ENCODE data around the gene DNAJB12. TPM values are rescaled to one million over a fixed set of nuclear protein-coding genes. Genes with fewer than 3 reads are reported as not detected.

The DNAJB12 gene
- total and polyA plus RNA-seq, 10 donors, result 13.6 to 55.4 (median 40.5) TPM

- no peaks in the 10 kb centered on the region for H3K9me3 ChIP-seq
- DNase-seq, result no peak
- no peaks in the 10 kb centered on the region for H3K36me3 ChIP-seq
- H3K4me1 ChIP-seq, result peaks cover 63 to 89% (median 79%) of the 10 kb centered on the region in 6 donors
- no peaks in the 10 kb centered on the region for H3K27me3 ChIP-seq (replicated peaks in 1 of 7)
- no peak overlapping the region for H3K4me3 ChIP-seq
- intact Hi-C loops (cut with DNase I; ENCODE audit: low total_unique reads), result no loop called here
- TF ChIP-seq POLR2AphosphoS5 (IDR thresholded peaks at IDR 0.05), result peak in 1 of 3 donors; percentile 75
- TF ChIP-seq, protein P1, sequence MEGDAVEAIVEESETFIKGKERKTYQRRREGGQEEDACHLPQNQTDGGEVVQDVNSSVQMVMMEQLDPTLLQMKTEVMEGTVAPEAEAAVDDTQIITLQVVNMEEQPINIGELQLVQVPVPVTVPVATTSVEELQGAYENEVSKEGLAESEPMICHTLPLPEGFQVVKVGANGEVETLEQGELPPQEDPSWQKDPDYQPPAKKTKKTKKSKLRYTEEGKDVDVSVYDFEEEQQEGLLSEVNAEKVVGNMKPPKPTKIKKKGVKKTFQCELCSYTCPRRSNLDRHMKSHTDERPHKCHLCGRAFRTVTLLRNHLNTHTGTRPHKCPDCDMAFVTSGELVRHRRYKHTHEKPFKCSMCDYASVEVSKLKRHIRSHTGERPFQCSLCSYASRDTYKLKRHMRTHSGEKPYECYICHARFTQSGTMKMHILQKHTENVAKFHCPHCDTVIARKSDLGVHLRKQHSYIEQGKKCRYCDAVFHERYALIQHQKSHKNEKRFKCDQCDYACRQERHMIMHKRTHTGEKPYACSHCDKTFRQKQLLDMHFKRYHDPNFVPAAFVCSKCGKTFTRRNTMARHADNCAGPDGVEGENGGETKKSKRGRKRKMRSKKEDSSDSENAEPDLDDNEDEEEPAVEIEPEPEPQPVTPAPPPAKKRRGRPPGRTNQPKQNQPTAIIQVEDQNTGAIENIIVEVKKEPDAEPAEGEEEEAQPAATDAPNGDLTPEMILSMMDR (IDR thresholded peaks at IDR 0.05 in 8 of 11, conservative IDR thresholded peaks at IDR 0.05 in 3 of 11), result no peak
- WGBS, 5 donors, result 23 to 62% (median 42%) methylated on average over 3 of the region's 3 CpGs
- peak overlapping the region; percentile 62 to 99 (median 94) for H3K27ac ChIP-seq
These were observed 38.4 kb downstream of the DNAJB12 start for GRCh38 chr10:72316386-72316700.

- Histone ChIP-seq H3K4me1 (peaks cover 60 to 89% (median 78%) of the 10 kb centered on the region in 6 donors), H3K27me3 (replicated peaks in 1 of 7) (no peaks in the 10 kb centered on the region), H3K27ac (peak overlapping the region; percentile 62 to 99 (median 94)), H3K9me3 (no peaks in the 10 kb centered on the region), H3K36me3 (no peaks in the 10 kb centered on the region), H3K4me3 (peak overlapping the region in 1 of 8 donors; percentile 15)
- 29 to 53% (median 44%) methylated on average over 2 of the region's 2 CpGs for whole genome bisulfite sequencing, 5 donors
- intact Hi-C loops (cut with DNase I; ENCODE audit: low total_unique reads), result no loop called here
- peak; percentile 66 for DNase-seq
- TF ChIP-seq, protein P1 (IDR thresholded peaks at IDR 0.05 in 8 of 11, conservative IDR thresholded peaks at IDR 0.05 in 3 of 11), result no peak
- no peak for TF ChIP-seq POLR2A (IDR thresholded peaks at IDR 0.05)
- TF ChIP-seq POLR2AphosphoS5 (IDR thresholded peaks at IDR 0.05), result peak in 1 of 3 donors; percentile 42
These were observed 38.9 kb downstream of the DNAJB12 start for GRCh38 chr10:72315611-72316385.

DNA sequence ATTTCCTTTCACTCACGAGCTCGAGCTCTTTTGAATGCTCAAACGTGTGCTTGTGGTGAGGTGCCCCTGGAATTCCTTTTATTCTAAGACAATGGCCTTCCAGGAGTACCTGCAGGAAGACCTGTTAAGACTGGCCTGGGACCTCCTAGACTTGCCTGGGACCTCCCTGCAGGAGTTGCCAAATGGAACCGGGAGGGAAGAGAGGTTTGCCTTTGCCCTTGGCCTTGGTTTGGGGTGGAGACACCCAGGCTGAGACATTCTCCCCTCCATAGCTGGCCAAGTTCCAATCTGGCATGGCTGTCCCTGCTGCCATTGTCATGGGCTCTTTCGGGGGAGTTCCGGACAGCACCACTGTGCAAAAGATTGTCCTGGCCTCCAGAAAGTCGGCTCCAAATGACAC lies 39.7 kb downstream of the DNAJB12 start:
- H3K4me1 ChIP-seq, result peaks cover 60 to 89% (median 78%) of the 10 kb centered on the region in 6 donors
- intact Hi-C loops (cut with DNase I; ENCODE audit: low total_unique reads), result no loop called here
- DNase-seq, result peak; percentile 72
- TF ChIP-seq, protein P1 (IDR thresholded peaks at IDR 0.05 in 8 of 11, conservative IDR thresholded peaks at IDR 0.05 in 3 of 11), result no peak
- peak in 1 of 3 donors; percentile 63 for TF ChIP-seq POLR2AphosphoS5 (IDR thresholded peaks at IDR 0.05)
- TF ChIP-seq POLR2A (IDR thresholded peaks at IDR 0.05), result no peak
- peak overlapping the region in 7 of 8 donors; percentile 91 to 99 (median 96) for H3K27ac ChIP-seq
- H3K27me3 ChIP-seq (replicated peaks in 1 of 7), result no peaks in the 10 kb centered on the region
- no peaks in the 10 kb centered on the region for H3K9me3 ChIP-seq
- H3K36me3 ChIP-seq, result no peaks in the 10 kb centered on the region
- WGBS, 5 donors, result 31 to 44% (median 35%) methylated on average over 7 of the region's 7 CpGs
- H3K4me3 ChIP-seq, result no peak overlapping the region

- Histone ChIP-seq H3K27ac (peak overlapping the region in 6 of 8 donors; percentile 91 to 99 (median 97)), H3K36me3 (no peaks in the 10 kb centered on the region), H3K9me3 (no peaks in the 10 kb centered on the region), H3K4me3 (no peak overlapping the region), H3K27me3 (replicated peaks in 1 of 7) (no peaks in the 10 kb centered on the region), H3K4me1 (peaks cover 63 to 89% (median 78%) of the 10 kb centered on the region in 6 donors)
- TF ChIP-seq, protein P1 (IDR thresholded peaks at IDR 0.05 in 8 of 11, conservative IDR thresholded peaks at IDR 0.05 in 3 of 11), result no peak
- TF ChIP-seq POLR2AphosphoS5 (IDR thresholded peaks at IDR 0.05), result no peak
- no peak for TF ChIP-seq POLR2A (IDR thresholded peaks at IDR 0.05)
- DNase-seq, result peak; percentile 56
- WGBS, 5 donors, result 96 to 97% (median 96%) methylated on average over 7 of the region's 7 CpGs
- intact Hi-C loops (cut with DNase I; ENCODE audit: low total_unique reads), result no loop called here
These were observed 40.5 kb downstream of the DNAJB12 start for GRCh38 chr10:72314263-72314662.
